SHP77 treated with DMSO at 0.1 percent for 48 hours (cell line): Measurements from ENCODE around the gene UBE2E1.
"Not testable (repeated sequence)": the region's sequence is repeated elsewhere in the genome, so short reads cannot be mapped to it uniquely, and the experiment has no call there.

Source experiments
- DNase-seq: peaks from one replicate; lab custom pipeline; 2025; lab: John Stamatoyannopoulos, UW

UBE2E1 gene

GRCh38 chr3:23880703-23881339 lies 75.1 kb downstream of the UBE2E1 start:
- no peak for DNase-seq

- not testable (repeated sequence) for DNase-seq
Measured at GRCh38 chr3:23881993-23882392, 76.2 kb downstream of the UBE2E1 start.

- DNase-seq, result no peak
Measured at GRCh38 chr3:23882487-23882918, 76.7 kb downstream of the UBE2E1 start.

- no peak for DNase-seq
Measured at GRCh38 chr3:23884481-23884880, 78.7 kb downstream of the UBE2E1 start.

GRCh38 chr3:23885210-23885609 lies 79.5 kb downstream of the UBE2E1 start:
- no peak for DNase-seq

- DNase-seq, result no peak
Measured at GRCh38 chr3:23886311-23886710, 80.6 kb downstream of the UBE2E1 start.

GRCh38 chr3:23888617-23889228 lies 83.0 kb downstream of the UBE2E1 start:
- no peak for DNase-seq

- no peak for DNase-seq
Measured at GRCh38 chr3:23889386-23889785, 83.6 kb downstream of the UBE2E1 start.

GRCh38 chr3:23889950-23890349 lies 84.2 kb downstream of the UBE2E1 start:
- DNase-seq, result no peak

GRCh38 chr3:23894254-23895061 lies 88.7 kb downstream of the UBE2E1 start:
- no peak for DNase-seq

- no peak for DNase-seq
Measured at GRCh38 chr3:23895181-23895580, 89.4 kb downstream of the UBE2E1 start.

- no peak for DNase-seq
Measured at GRCh38 chr3:23900744-23901143, 95.0 kb downstream of the UBE2E1 start.

- no peak for DNase-seq
Measured at GRCh38 chr3:23904545-23904944, 98.8 kb downstream of the UBE2E1 start.

- DNase-seq, result no peak
Measured at GRCh38 chr3:23909341-23909740, 103.6 kb downstream of the UBE2E1 start.

- no peak for DNase-seq
Measured at GRCh38 chr3:23911397-23911796, 105.6 kb downstream of the UBE2E1 start.

- not testable (repeated sequence) for DNase-seq
Measured at GRCh38 chr3:23912335-23912734, 106.6 kb downstream of the UBE2E1 start.

- DNase-seq, result no peak
Measured at GRCh38 chr3:23913182-23913581, 107.4 kb downstream of the UBE2E1 start.

- DNase-seq, result no peak
Measured at GRCh38 chr3:23913873-23914743, 108.4 kb downstream of the UBE2E1 start.

GRCh38 chr3:23915537-23916108 lies 109.9 kb downstream of the UBE2E1 start:
- peak; percentile 17 for DNase-seq

- DNase-seq, result no peak
Measured at GRCh38 chr3:23916152-23916885, 110.6 kb downstream of the UBE2E1 start.
